ENCODE data around the gene PREPL.

- TF ChIP-seq CTCF (IDR thresholded peaks at IDR 0.05; ENCODE audit: low read length) = no peak
- no peak for TF ChIP-seq EZH2 (IDR thresholded peaks at IDR 0.05; ENCODE audit: borderline replicate concordance, low read length)
Measured at GRCh38 chr2:44324971-44325426, 36.3 kb downstream of the PREPL start.

Data from OCI-LY1 (cell line).